Measurements from ENCODE around the gene QTRT2.

QTRT2 gene

GRCh38 chr3:114089675-114090074, 33.1 kb downstream of the QTRT2 start:
- TF ChIP-seq CTCF (conservative IDR thresholded peaks at IDR 0.05; ENCODE audit: low read length): no peak
- TF ChIP-seq EZH2phosphoT487 (IDR thresholded peaks at IDR 0.05; ENCODE audit: borderline replicate concordance): no peak
- H3K4me1 ChIP-seq (ENCODE audit: insufficient read depth, low read length, poor library complexity, severe bottlenecking): peaks cover 9% of the 10 kb centered on the region

GRCh38 chr3:114092151-114093015, 35.8 kb downstream of the QTRT2 start:
- Histone ChIP-seq H3K36me3 (ENCODE audit: insufficient read depth, low read length) (peaks cover 6% of the 10 kb centered on the region; the same call in 1 of the 2 replicates), H3F3A (ENCODE audit: low read depth) (no peaks in the 10 kb centered on the region), H3K27me3 (ENCODE audit: insufficient read depth, low read length, poor library complexity, severe bottlenecking) (no peaks in the 10 kb centered on the region), H3K9ac (ENCODE audit: low read depth, low read length, poor library complexity, severe bottlenecking) (no peak overlapping the region), H3K4me2 (ENCODE audit: low read depth, low read length, poor library complexity, severe bottlenecking) (no peak overlapping the region), H3K9me2 (replicated peaks; ENCODE audit: low read depth, low read length) (no peaks in the 10 kb centered on the region), H2AFZ (ENCODE audit: low read length) (no peak overlapping the region), H4K20me1 (ENCODE audit: insufficient read depth, low read length, poor library complexity, severe bottlenecking) (no peaks in the 10 kb centered on the region), H3K4me1 (ENCODE audit: insufficient read depth, low read length, poor library complexity, severe bottlenecking) (peaks cover 9% of the 10 kb centered on the region), H3K4me3 (ENCODE audit: low read length, poor library complexity, severe bottlenecking) (no peak overlapping the region), H3K79me2 (ENCODE audit: insufficient read depth, low read length) (no peaks in the 10 kb centered on the region), H3K9me3 (ENCODE audit: insufficient read depth, low read depth, low read length) (no peaks in the 10 kb centered on the region)
- TF ChIP-seq CTCF (conservative IDR thresholded peaks at IDR 0.05; ENCODE audit: low read length) (no peak), EZH2phosphoT487 (IDR thresholded peaks at IDR 0.05; ENCODE audit: borderline replicate concordance) (no peak)

More at GRCh38 chr3:114089675-114090074, 33.1 kb downstream of the QTRT2 start:
- Histone ChIP-seq H3K27me3 (ENCODE audit: insufficient read depth, low read length, poor library complexity, severe bottlenecking) (no peaks in the 10 kb centered on the region), H2AFZ (ENCODE audit: low read length) (no peak overlapping the region), H3K9me3 (ENCODE audit: insufficient read depth, low read depth, low read length) (no peaks in the 10 kb centered on the region), H3K79me2 (ENCODE audit: insufficient read depth, low read length) (no peaks in the 10 kb centered on the region), H4K20me1 (ENCODE audit: insufficient read depth, low read length, poor library complexity, severe bottlenecking) (no peaks in the 10 kb centered on the region), H3K36me3 (ENCODE audit: insufficient read depth, low read length) (peaks cover 27% of the 10 kb centered on the region; the same call in 1 of the 2 replicates), H3K4me2 (ENCODE audit: low read depth, low read length, poor library complexity, severe bottlenecking) (no peak overlapping the region), H3K9me2 (replicated peaks; ENCODE audit: low read depth, low read length) (no peaks in the 10 kb centered on the region), H3K9ac (ENCODE audit: low read depth, low read length, poor library complexity, severe bottlenecking) (no peak overlapping the region), H3F3A (ENCODE audit: low read depth) (no peaks in the 10 kb centered on the region), H3K4me3 (ENCODE audit: low read length, poor library complexity, severe bottlenecking) (no peak overlapping the region)

- Histone ChIP-seq H4K20me1 (ENCODE audit: insufficient read depth, low read length, poor library complexity, severe bottlenecking) (no peaks in the 10 kb centered on the region), H2AFZ (ENCODE audit: low read length) (no peak overlapping the region), H3F3A (ENCODE audit: low read depth) (no peaks in the 10 kb centered on the region)
These were observed 36.5 kb downstream of the QTRT2 start for GRCh38 chr3:114093016-114093380.

More at GRCh38 chr3:114093016-114093380, 36.5 kb downstream of the QTRT2 start:
- H3K27me3 ChIP-seq (ENCODE audit: insufficient read depth, low read length, poor library complexity, severe bottlenecking): no peaks in the 10 kb centered on the region
- no peak overlapping the region for H3K9ac ChIP-seq (ENCODE audit: low read depth, low read length, poor library complexity, severe bottlenecking)
- no peak overlapping the region for H3K4me3 ChIP-seq (ENCODE audit: low read length, poor library complexity, severe bottlenecking)
- H3K36me3 ChIP-seq (ENCODE audit: insufficient read depth, low read length): peaks cover under 1% of the 10 kb centered on the region; the same call in 1 of the 2 replicates
- TF ChIP-seq EZH2phosphoT487 (IDR thresholded peaks at IDR 0.05; ENCODE audit: borderline replicate concordance): no peak
- no peak for TF ChIP-seq CTCF (conservative IDR thresholded peaks at IDR 0.05; ENCODE audit: low read length)
- H3K79me2 ChIP-seq (ENCODE audit: insufficient read depth, low read length): no peaks in the 10 kb centered on the region
- no peaks in the 10 kb centered on the region for H3K9me2 ChIP-seq (replicated peaks; ENCODE audit: low read depth, low read length)
- no peak overlapping the region for H3K4me2 ChIP-seq (ENCODE audit: low read depth, low read length, poor library complexity, severe bottlenecking)
- H3K4me1 ChIP-seq (ENCODE audit: insufficient read depth, low read length, poor library complexity, severe bottlenecking): peaks cover 9% of the 10 kb centered on the region
- H3K9me3 ChIP-seq (ENCODE audit: insufficient read depth, low read depth, low read length): no peaks in the 10 kb centered on the region
